ENCODE measurements around the gene PRRC1. TPM values are rescaled to one million over a fixed set of nuclear protein-coding genes. Genes with fewer than 3 reads are reported as not detected.

Gene PRRC1
- polyA plus RNA-seq, 1 of the 3 experiments (the other 2 are of a cell fraction) = 26.6 TPM

GRCh38 chr5:127595484-127596368, 78.3 kb downstream of the PRRC1 start:
- no peaks in the 10 kb centered on the region for H3F3A ChIP-seq (replicated peaks; ENCODE audit: insufficient read depth)
- no peak overlapping the region for H2AFZ ChIP-seq (ENCODE audit: low read depth)
- no peak overlapping the region for H3K4me3 ChIP-seq (ENCODE audit: low read depth in 2 of 2, low read length in 1 of 2)
- H3K27me3 ChIP-seq (ENCODE audit: insufficient read depth) = peaks cover 15% of the 10 kb centered on the region; the same call in 1 of the 2 replicates
- no peak for DNase-seq
- WGBS (ENCODE audit: low lambda C conversion rate) = 23% methylated on average over 9 of the region's 9 CpGs
- no peak overlapping the region for H3K9ac ChIP-seq
- ChIA-PET POLR2A (no interaction called here), CTCF (interaction anchor here (0.6 kb wide), 1 partner anchor 23 kb away, joined by 3 read pairs; no protein-coding TSS in a partner anchor)
- no peaks in the 10 kb centered on the region for H3K79me2 ChIP-seq (ENCODE audit: insufficient read depth)
- H4K20me1 ChIP-seq (ENCODE audit: insufficient read depth) = no peaks in the 10 kb centered on the region
- H3K36me3 ChIP-seq (replicated peaks in 1 of 2; ENCODE audit: control insufficient read depth in 1 of 2, insufficient read depth in 2 of 2, low read length in 1 of 2) = no peaks in the 10 kb centered on the region
- TF ChIP-seq FOXM1 (IDR thresholded peaks at IDR 0.05; ENCODE audit: low read depth) (no peak), NFIC (IDR thresholded peaks at IDR 0.05; ENCODE audit: borderline replicate concordance) (no peak), RAD21 (IDR thresholded peaks at IDR 0.05; ENCODE audit: low read length) (no peak), TEAD4 (IDR thresholded peaks at IDR 0.05; ENCODE audit: borderline replicate concordance, insufficient read depth) (no peak), JUND (IDR thresholded peaks at IDR 0.05) (no peak), EP300 (IDR thresholded peaks at IDR 0.05; ENCODE audit: borderline replicate concordance in 1 of 2, low read depth in 1 of 2, low read length in 1 of 2) (no peak), RFX5 (IDR thresholded peaks at IDR 0.05; ENCODE audit: low read length) (no peak)
- TF ChIP-seq, protein P1, sequence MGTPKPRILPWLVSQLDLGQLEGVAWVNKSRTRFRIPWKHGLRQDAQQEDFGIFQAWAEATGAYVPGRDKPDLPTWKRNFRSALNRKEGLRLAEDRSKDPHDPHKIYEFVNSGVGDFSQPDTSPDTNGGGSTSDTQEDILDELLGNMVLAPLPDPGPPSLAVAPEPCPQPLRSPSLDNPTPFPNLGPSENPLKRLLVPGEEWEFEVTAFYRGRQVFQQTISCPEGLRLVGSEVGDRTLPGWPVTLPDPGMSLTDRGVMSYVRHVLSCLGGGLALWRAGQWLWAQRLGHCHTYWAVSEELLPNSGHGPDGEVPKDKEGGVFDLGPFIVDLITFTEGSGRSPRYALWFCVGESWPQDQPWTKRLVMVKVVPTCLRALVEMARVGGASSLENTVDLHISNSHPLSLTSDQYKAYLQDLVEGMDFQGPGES (IDR thresholded peaks at IDR 0.05; ENCODE audit: low read depth, low read length) = no peak
- TF ChIP-seq, protein P2, sequence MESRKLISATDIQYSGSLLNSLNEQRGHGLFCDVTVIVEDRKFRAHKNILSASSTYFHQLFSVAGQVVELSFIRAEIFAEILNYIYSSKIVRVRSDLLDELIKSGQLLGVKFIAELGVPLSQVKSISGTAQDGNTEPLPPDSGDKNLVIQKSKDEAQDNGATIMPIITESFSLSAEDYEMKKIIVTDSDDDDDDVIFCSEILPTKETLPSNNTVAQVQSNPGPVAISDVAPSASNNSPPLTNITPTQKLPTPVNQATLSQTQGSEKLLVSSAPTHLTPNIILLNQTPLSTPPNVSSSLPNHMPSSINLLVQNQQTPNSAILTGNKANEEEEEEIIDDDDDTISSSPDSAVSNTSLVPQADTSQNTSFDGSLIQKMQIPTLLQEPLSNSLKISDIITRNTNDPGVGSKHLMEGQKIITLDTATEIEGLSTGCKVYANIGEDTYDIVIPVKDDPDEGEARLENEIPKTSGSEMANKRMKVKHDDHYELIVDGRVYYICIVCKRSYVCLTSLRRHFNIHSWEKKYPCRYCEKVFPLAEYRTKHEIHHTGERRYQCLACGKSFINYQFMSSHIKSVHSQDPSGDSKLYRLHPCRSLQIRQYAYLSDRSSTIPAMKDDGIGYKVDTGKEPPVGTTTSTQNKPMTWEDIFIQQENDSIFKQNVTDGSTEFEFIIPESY (IDR thresholded peaks at IDR 0.05; ENCODE audit: borderline replicate concordance, low read depth) = no peak
- TF ChIP-seq, protein P3, sequence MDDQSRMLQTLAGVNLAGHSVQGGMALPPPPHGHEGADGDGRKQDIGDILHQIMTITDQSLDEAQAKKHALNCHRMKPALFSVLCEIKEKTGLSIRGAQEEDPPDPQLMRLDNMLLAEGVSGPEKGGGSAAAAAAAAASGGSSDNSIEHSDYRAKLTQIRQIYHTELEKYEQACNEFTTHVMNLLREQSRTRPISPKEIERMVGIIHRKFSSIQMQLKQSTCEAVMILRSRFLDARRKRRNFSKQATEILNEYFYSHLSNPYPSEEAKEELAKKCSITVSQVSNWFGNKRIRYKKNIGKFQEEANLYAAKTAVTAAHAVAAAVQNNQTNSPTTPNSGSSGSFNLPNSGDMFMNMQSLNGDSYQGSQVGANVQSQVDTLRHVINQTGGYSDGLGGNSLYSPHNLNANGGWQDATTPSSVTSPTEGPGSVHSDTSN (IDR thresholded peaks at IDR 0.05) = no peak
- H3K4me2 ChIP-seq = no peak overlapping the region
- no peaks in the 10 kb centered on the region for H3K4me1 ChIP-seq (ENCODE audit: control insufficient read depth in 1 of 2, insufficient read depth in 2 of 2, low read depth in 1 of 2, low read length in 1 of 2)
- no peaks in the 10 kb centered on the region for H3K9me2 ChIP-seq
- no peak overlapping the region for H3K27ac ChIP-seq (ENCODE audit: low read depth in 2 of 2, low read length in 1 of 2)
- no peaks in the 10 kb centered on the region for H3K9me3 ChIP-seq

DNA sequence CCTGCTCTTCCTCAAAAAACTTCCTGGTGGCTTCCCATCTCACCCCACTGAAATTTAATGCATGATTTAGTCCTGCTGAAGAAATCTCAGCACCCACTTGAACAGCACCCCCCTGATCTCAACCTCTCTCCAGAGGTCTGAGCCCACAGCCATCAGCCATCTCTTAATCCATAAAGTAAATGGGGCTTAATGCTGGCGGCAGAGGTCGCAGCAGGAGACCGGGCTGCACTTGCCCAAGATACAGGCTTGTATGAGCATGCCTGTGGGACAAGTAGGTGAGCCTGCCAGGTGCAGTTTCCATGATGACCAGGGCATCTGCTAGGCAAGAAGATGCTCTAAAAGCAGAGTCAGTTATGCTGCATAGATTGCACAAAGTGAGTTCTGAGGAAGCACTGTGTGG, 79.1 kb downstream of the PRRC1 start:
- H3K4me2 ChIP-seq = no peak overlapping the region
- no peak for DNase-seq
- H3K79me2 ChIP-seq (ENCODE audit: insufficient read depth) = no peaks in the 10 kb centered on the region
- H3K27me3 ChIP-seq (ENCODE audit: insufficient read depth) = peaks cover 15% of the 10 kb centered on the region; the same call in 1 of the 2 replicates
- H3K4me3 ChIP-seq (ENCODE audit: low read depth in 2 of 2, low read length in 1 of 2) = no peak overlapping the region
- CTCF ChIA-PET = interaction anchor here (0.6 kb wide), 1 partner anchor 23 kb away, joined by 3 read pairs; no protein-coding TSS in a partner anchor
- H3K9ac ChIP-seq = no peak overlapping the region
- H3K9me2 ChIP-seq = no peaks in the 10 kb centered on the region
- no peaks in the 10 kb centered on the region for H3F3A ChIP-seq (replicated peaks; ENCODE audit: insufficient read depth)
- H4K20me1 ChIP-seq (ENCODE audit: insufficient read depth) = no peaks in the 10 kb centered on the region
- H3K4me1 ChIP-seq (ENCODE audit: control insufficient read depth in 1 of 2, insufficient read depth in 2 of 2, low read depth in 1 of 2, low read length in 1 of 2) = no peaks in the 10 kb centered on the region
- H3K9me3 ChIP-seq = no peaks in the 10 kb centered on the region
- no peak overlapping the region for H3K27ac ChIP-seq (ENCODE audit: low read depth in 2 of 2, low read length in 1 of 2)
- H2AFZ ChIP-seq (ENCODE audit: low read depth) = no peak overlapping the region
- H3K36me3 ChIP-seq (replicated peaks in 1 of 2; ENCODE audit: control insufficient read depth in 1 of 2, insufficient read depth in 2 of 2, low read length in 1 of 2) = no peaks in the 10 kb centered on the region
- POLR2A ChIA-PET = no interaction called here
- 6% methylated on average over 3 of the region's 3 CpGs for WGBS (ENCODE audit: low lambda C conversion rate)
- TF ChIP-seq, protein P4, sequence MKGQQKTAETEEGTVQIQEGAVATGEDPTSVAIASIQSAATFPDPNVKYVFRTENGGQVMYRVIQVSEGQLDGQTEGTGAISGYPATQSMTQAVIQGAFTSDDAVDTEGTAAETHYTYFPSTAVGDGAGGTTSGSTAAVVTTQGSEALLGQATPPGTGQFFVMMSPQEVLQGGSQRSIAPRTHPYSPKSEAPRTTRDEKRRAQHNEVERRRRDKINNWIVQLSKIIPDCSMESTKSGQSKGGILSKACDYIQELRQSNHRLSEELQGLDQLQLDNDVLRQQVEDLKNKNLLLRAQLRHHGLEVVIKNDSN (IDR thresholded peaks at IDR 0.05; ENCODE audit: borderline replicate concordance, low read depth) = no peak
- no peak for TF ChIP-seq REST (IDR thresholded peaks at IDR 0.05; ENCODE audit: low read depth, low read length)
- TF ChIP-seq, protein P2 (IDR thresholded peaks at IDR 0.05; ENCODE audit: borderline replicate concordance, low read depth) = no peak
- no peak for TF ChIP-seq RFX5 (IDR thresholded peaks at IDR 0.05; ENCODE audit: low read length)
- no peak for TF ChIP-seq RCOR1 (IDR thresholded peaks at IDR 0.05; ENCODE audit: low read length)
- TF ChIP-seq TEAD4 (IDR thresholded peaks at IDR 0.05; ENCODE audit: borderline replicate concordance, insufficient read depth) = no peak
- TF ChIP-seq EP300 (IDR thresholded peaks at IDR 0.05; ENCODE audit: borderline replicate concordance in 1 of 2, low read depth in 1 of 2, low read length in 1 of 2) = no peak

Measured in SK-N-SH (cell line).